NCI-H2029 treated with DMSO at 0.1 percent for 48 hours (cell line): ENCODE results near the gene BBIP1.

ENCODE experiments used
- DNase-seq: peaks from one replicate; lab custom pipeline; 2025; lab: John Stamatoyannopoulos, UW

Gene BBIP1

GRCh38 chr10:110918643-110919348, at the start of gene BBIP1:
BBIP1 (minus strand) TSS chr10:110919180; CDS start chr10:110918157, 1,023 bp downstream.
- peak; percentile 84 for DNase-seq

GRCh38 chr10:110967645-110968044, 48.7 kb upstream of the BBIP1 start:
- DNase-seq, result no peak

- DNase-seq, result no peak
Measured at GRCh38 chr10:110967009-110967630, 48.1 kb upstream of the BBIP1 start.

GRCh38 chr10:110966146-110966545, 47.2 kb upstream of the BBIP1 start:
- no peak for DNase-seq

GRCh38 chr10:110965216-110965615, 46.2 kb upstream of the BBIP1 start:
- no peak for DNase-seq

GRCh38 chr10:110964681-110965080, 45.7 kb upstream of the BBIP1 start:
- DNase-seq, result no peak

GRCh38 chr10:110963162-110963561, 44.2 kb upstream of the BBIP1 start:
- no peak for DNase-seq

- no peak for DNase-seq
Measured at GRCh38 chr10:110962443-110962842, 43.5 kb upstream of the BBIP1 start.

GRCh38 chr10:110960333-110960712, 41.3 kb upstream of the BBIP1 start:
- DNase-seq, result no peak

GRCh38 chr10:110959379-110960332, 40.7 kb upstream of the BBIP1 start:
- DNase-seq, result no peak

GRCh38 chr10:110957606-110958005, 38.6 kb upstream of the BBIP1 start:
- DNase-seq, result no peak

- no peak for DNase-seq
Measured at GRCh38 chr10:110951381-110951780, 32.4 kb upstream of the BBIP1 start.

GRCh38 chr10:110947061-110947595, 28.1 kb upstream of the BBIP1 start:
- no peak for DNase-seq

GRCh38 chr10:110946496-110946895, 27.5 kb upstream of the BBIP1 start:
- no peak for DNase-seq

GRCh38 chr10:110944792-110945396, 25.9 kb upstream of the BBIP1 start:
- DNase-seq, result no peak

- DNase-seq, result no peak
Measured at GRCh38 chr10:110939419-110939818, 20.4 kb upstream of the BBIP1 start.

- no peak for DNase-seq
Measured at GRCh38 chr10:110936757-110937156, 17.8 kb upstream of the BBIP1 start.

- DNase-seq, result no peak
Measured at GRCh38 chr10:110932505-110933180, 13.7 kb upstream of the BBIP1 start.

- no peak for DNase-seq
Measured at GRCh38 chr10:110931769-110932381, 12.9 kb upstream of the BBIP1 start.

GRCh38 chr10:110927461-110927860, 8.5 kb upstream of the BBIP1 start:
- no peak for DNase-seq
